ENCODE data around the gene ARSB. TPM values are rescaled to one million over a fixed set of nuclear protein-coding genes. Genes with fewer than 3 reads are reported as not detected.
A peak's percentile ranks its signal among the peaks of the same experiment; 100 is the strongest.
"Not testable (repeated sequence)": the region's sequence is repeated elsewhere in the genome, so short reads cannot be mapped to it uniquely, and the experiment has no call there.

ARSB gene
- total and polyA plus RNA-seq, 2 donors (not counting 1 experiment from before 2014, with no cell fraction given): 4.6 to 9.8 TPM

DNA sequence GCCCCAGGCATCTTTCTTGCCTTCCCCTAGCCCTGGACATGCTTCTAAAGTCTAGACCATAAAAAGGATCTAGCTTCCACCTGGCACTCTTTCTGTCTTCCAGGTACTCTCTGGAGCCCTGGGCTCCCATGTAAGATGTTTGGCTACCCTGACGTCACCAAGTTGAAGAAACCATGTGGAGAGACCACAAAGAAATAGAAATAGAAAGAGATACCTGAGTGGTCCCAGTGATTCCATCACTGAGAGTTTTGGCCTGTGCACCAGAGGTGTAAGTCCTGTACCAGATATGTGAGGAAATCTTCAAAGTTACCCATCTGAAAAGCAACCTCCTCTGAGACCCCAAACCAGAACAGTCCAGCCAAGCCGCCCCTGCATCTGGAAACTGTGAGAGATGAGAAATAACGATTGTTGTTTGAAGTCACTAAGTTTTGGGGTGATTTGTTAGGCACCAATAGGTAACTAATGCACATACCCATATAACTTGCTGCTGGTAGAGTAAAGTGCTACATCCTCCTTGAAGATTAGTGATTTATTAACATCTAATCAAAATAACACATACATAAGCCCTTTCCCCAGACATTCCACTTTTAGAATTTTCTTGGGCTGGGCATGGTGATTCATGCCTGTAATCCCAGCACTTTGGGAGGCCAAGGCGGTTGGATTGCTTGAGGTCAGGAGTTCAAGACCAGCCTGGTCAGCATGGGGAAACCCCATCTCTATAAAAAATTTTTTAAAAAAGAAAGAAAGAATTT, 250.8 kb downstream of the ARSB start:
- WGBS (ENCODE audit: insufficient coverage): no CpG with 5 or more reads among the region's 4 CpGs
- Histone ChIP-seq H3K27me3 (replicated peaks in 1 of 4; ENCODE audit: control extremely low read depth in 1 of 4, control insufficient read depth in 3 of 4, insufficient read depth in 4 of 4, low read length in 3 of 4) (no peaks in the 10 kb centered on the region), H3K9me3 (ENCODE audit: control extremely low read depth in 1 of 3, control insufficient read depth in 2 of 3, insufficient read depth in 1 of 3, low read length in 2 of 3) (peaks cover 0 to 3% (median 0%) of the 10 kb centered on the region in 3 donors), H3K4me2 (replicated peaks; ENCODE audit: low read depth, low read length, poor library complexity, severe bottlenecking) (no peak overlapping the region), H3K4me1 (ENCODE audit: control insufficient read depth in 2 of 2, insufficient read depth in 2 of 2, low read length in 2 of 2) (peaks cover 34 to 38% of the 10 kb centered on the region in 2 donors), H3K36me3 (replicated peaks in 1 of 2; ENCODE audit: control extremely low read depth in 1 of 2, control insufficient read depth in 1 of 2, extremely low read depth in 1 of 2, insufficient read depth in 2 of 2, low read length in 1 of 2) (no peaks in the 10 kb centered on the region), H4K20me1 (ENCODE audit: control insufficient read depth, insufficient read depth, low read length, poor library complexity, severe bottlenecking) (no peaks in the 10 kb centered on the region), H3K79me2 (ENCODE audit: control insufficient read depth, insufficient read depth, low read length) (no peaks in the 10 kb centered on the region), H3K4me3 (ENCODE audit: control extremely low read depth in 1 of 5, extremely low read depth in 1 of 5, insufficient read depth in 1 of 5, low read depth in 2 of 5, low read length in 4 of 5) (no peak overlapping the region), H3K27ac (ENCODE audit: low read length in 2 of 2) (no peak overlapping the region), H3K9ac (ENCODE audit: low read length) (no peak overlapping the region), H2AFZ (ENCODE audit: insufficient read depth, low read depth, low read length, poor library complexity, severe bottlenecking) (no peak overlapping the region)
- Mint-ChIP-seq H3K4me1 (peaks cover 54% of the 10 kb centered on the region), H3K4me3 (no peak overlapping the region), H3K27me3 (no peaks in the 10 kb centered on the region), H3K9me3 (ENCODE audit: insufficient read depth) (peaks cover 2% of the 10 kb centered on the region), H3K27ac (no peak overlapping the region)
- ChIA-PET POLR2A (interaction anchor here (0.7 kb wide), 1 partner anchor 8 kb away, joined by 3 read pairs; no protein-coding TSS in a partner anchor), CTCF (no interaction called here)
- ATAC-seq (ENCODE audit: low read depth): no peak
- TF ChIP-seq CTCF (IDR thresholded peaks at IDR 0.05) (no peak), EZH2 (IDR thresholded peaks at IDR 0.05; ENCODE audit: borderline replicate concordance, insufficient read depth, low read depth, low read length, poor library complexity, severe bottlenecking) (no peak)
- no peak for DNase-seq
- intact Hi-C loops (cut with micrococcal nuclease): no loop called here

GRCh38 chr5:78732721-78733120, 252.4 kb downstream of the ARSB start:
- CTCF ChIA-PET: interaction anchor here (1.1 to 1.5 kb wide), 5 partner anchors 11 to 233 kb away, joined by 3 to 5 read pairs (median 4); no protein-coding TSS in a partner anchor
- ATAC-seq (ENCODE audit: low read depth); H3K9me3 ChIP-seq (ENCODE audit: control extremely low read depth in 1 of 3, control insufficient read depth in 2 of 3, insufficient read depth in 1 of 3, low read length in 2 of 3); H4K20me1 ChIP-seq (ENCODE audit: control insufficient read depth, insufficient read depth, low read length, poor library complexity, severe bottlenecking); H3K36me3 ChIP-seq (replicated peaks in 1 of 2; ENCODE audit: control extremely low read depth in 1 of 2, control insufficient read depth in 1 of 2, extremely low read depth in 1 of 2, insufficient read depth in 2 of 2, low read length in 1 of 2); H3K27me3 Mint-ChIP-seq; intact Hi-C loops (cut with micrococcal nuclease); H3K79me2 ChIP-seq (ENCODE audit: control insufficient read depth, insufficient read depth, low read length); H3K27ac ChIP-seq (ENCODE audit: low read length in 2 of 2); H3K4me3 Mint-ChIP-seq; DNase-seq; H3K4me3 ChIP-seq (ENCODE audit: control extremely low read depth in 1 of 5, extremely low read depth in 1 of 5, insufficient read depth in 1 of 5, low read depth in 2 of 5, low read length in 4 of 5); H3K9ac ChIP-seq (ENCODE audit: low read length); H3K27me3 ChIP-seq (replicated peaks in 1 of 4; ENCODE audit: control extremely low read depth in 1 of 4, control insufficient read depth in 3 of 4, insufficient read depth in 4 of 4, low read length in 3 of 4); H3K9me3 Mint-ChIP-seq (ENCODE audit: insufficient read depth); H2AFZ ChIP-seq (ENCODE audit: insufficient read depth, low read depth, low read length, poor library complexity, severe bottlenecking): not testable (repeated sequence)
- Mint-ChIP-seq H3K27ac (peak overlapping the region; percentile 37), H3K4me1 (peaks cover 64% of the 10 kb centered on the region)
- 43% methylated on average over 2 of the region's 6 CpGs for WGBS (ENCODE audit: insufficient coverage)
- Histone ChIP-seq H3K4me2 (replicated peaks; ENCODE audit: low read depth, low read length, poor library complexity, severe bottlenecking) (peak overlapping the region; percentile 26), H3K4me1 (ENCODE audit: control insufficient read depth in 2 of 2, insufficient read depth in 2 of 2, low read length in 2 of 2) (peaks cover 47 to 52% of the 10 kb centered on the region in 2 donors)
- POLR2A ChIA-PET: interaction anchor here (1.0 kb wide), 1 partner anchor 26 kb away, joined by 7 read pairs; no protein-coding TSS in a partner anchor
